HCT116 (cell line): ENCODE results near the gene ACTN3. TPM values are rescaled to one million over a fixed set of nuclear protein-coding genes. Genes with fewer than 3 reads are reported as not detected.
"Not testable (repeated sequence)": the region's sequence is repeated elsewhere in the genome, so short reads cannot be mapped to it uniquely, and the experiment has no call there.

ENCODE experiments used
- ATAC-seq: fragments of 200-7000 bp; cut with Tn5 transposase; 2 replicates; pipeline ENCODE4 v1.9.1; 2020; ENCODE audit warnings: mild to moderate bottlenecking, moderate library complexity
- BruUV-seq: library from RNA; stranded (reverse); fragments of 400-500 nt; replicated peaks from 2 replicates; lab custom pipeline; 2021; lab: Mats Ljungman, UMichigan
- CTCF ChIA-PET: fragments of 300-600 bp; sonication (Branson Sonifier 250); formaldehyde crosslinking; loops from one replicate; lab custom pipeline; 2021; ENCODE audit warnings: antibody characterized with exemption; lab: Charles Lee
- POLR2A ChIA-PET: fragments of 300-600, 350-600 bp; sonication (Branson Sonifier 250); formaldehyde crosslinking; loops from one replicate; lab custom pipeline; 2021; ENCODE audit warnings: antibody characterized with exemption; lab: Charles Lee
- RAD21 ChIA-PET, 2 experiments: fragments of 300-600 bp; sonication (Branson Sonifier 250); formaldehyde crosslinking; loops; one replicate each; lab custom pipeline; 2023; ENCODE audit warnings: low total read pairs in 2 of 2; ENCODE audit not compliant: uncharacterized antibody in 2 of 2, unreplicated experiment in 2 of 2, low non-redundant PET in 1 of 2; lab: Charles Lee
- DNase-seq: peaks from one replicate; pipeline ENCODE4 v3.0.0-alpha.2; 2010; ENCODE audit warnings: low read depth, low spot score
- H2AFZ ChIP-seq: fragments of 200-600 bp; shearing (Covaris generic), sonication (generic); 2 replicates; pipeline ENCODE4 v1.6.1; 2017; ENCODE audit warnings: low read depth, mixed run types, mixed read lengths, antibody characterized with exemption, low read length; ENCODE audit not compliant: poor library complexity, severe bottlenecking
- H3K27ac ChIP-seq: 2 replicates; pipeline ENCODE4 v1.5.1; 2012; ENCODE audit warnings: low read depth, low read length
- H3K27me3 ChIP-seq: fragments of 200-600 bp; sonication (generic); 2 replicates; pipeline ENCODE4 v1.6.1; 2016; ENCODE audit warnings: mixed run types, low read length, mixed read lengths; ENCODE audit not compliant: insufficient read depth
- H3K36me3 ChIP-seq, 2 experiments: fragments of 200-500 bp in 1 of 2; fragments of 200-600 bp in 1 of 2; sonication (Bioruptor generic) in 1 of 2; sonication (generic) in 1 of 2; 2 replicates each; pipeline versions ENCODE4 v1.5.1 to v1.6.1; 2014 to 2016; ENCODE audit warnings: low read length in 2 of 2, inconsistent platforms in 1 of 2, mixed read lengths in 1 of 2, mixed run types in 1 of 2; ENCODE audit not compliant: insufficient read depth in 2 of 2, control insufficient read depth in 1 of 2
- H3K4me1 ChIP-seq, 2 experiments: fragments of 200-600 bp in 1 of 2; sonication (generic) in 1 of 2; 2 replicates each; pipeline versions ENCODE4 v1.5.1 to v1.6.1; 2012 to 2017; ENCODE audit warnings: low read length in 2 of 2, inconsistent platforms in 1 of 2, mild to moderate bottlenecking in 1 of 2, mixed read lengths in 1 of 2, mixed run types in 1 of 2, moderate library complexity in 1 of 2; ENCODE audit not compliant: insufficient read depth in 2 of 2, control insufficient read depth in 1 of 2
- H3K4me2 ChIP-seq: fragments of 200-600 bp; sonication (generic); 2 replicates; pipeline ENCODE4 v1.6.1; 2017; ENCODE audit warnings: mixed run types, low read length, mixed read lengths
- H3K4me3 ChIP-seq, 2 experiments: fragments of 200-600 bp in 1 of 2; sonication (generic) in 1 of 2; replicated peaks in 1 of 2; 2 replicates each; pipeline ENCODE4 v1.5.1; 2011 to 2016; ENCODE audit warnings: low read length in 2 of 2, control low read depth in 1 of 2, low read depth in 1 of 2, mild to moderate bottlenecking in 1 of 2, mixed read lengths in 1 of 2, mixed run types in 1 of 2
- H3K79me2 ChIP-seq: fragments of 200-600 bp; sonication (generic); 2 replicates; pipeline ENCODE4 v1.6.1; 2017; ENCODE audit warnings: mild to moderate bottlenecking, mixed run types, low read length, moderate library complexity, mixed read lengths; ENCODE audit not compliant: insufficient read depth
- H3K9ac ChIP-seq: fragments of 200-600 bp; sonication (generic); 2 replicates; pipeline ENCODE4 v1.6.1; 2016; ENCODE audit warnings: low read length, mixed read lengths
- H3K9me2 ChIP-seq: fragments of 200-600 bp; sonication (generic), shearing (Covaris generic); 2 replicates; pipeline ENCODE4 v1.6.1; 2017; ENCODE audit warnings: mixed run types, mild to moderate bottlenecking, moderate library complexity; ENCODE audit not compliant: insufficient read depth
- H3K9me3 ChIP-seq, 2 experiments: fragments of 200-500 bp in 1 of 2; fragments of 200-600 bp in 1 of 2; sonication (Bioruptor generic) in 1 of 2; sonication (generic) in 1 of 2; 2 replicates each; pipeline ENCODE4 v1.6.1; 2014 to 2017; ENCODE audit warnings: low read length in 2 of 2, mixed read lengths in 2 of 2, inconsistent platforms in 1 of 2, low read depth in 1 of 2, mild to moderate bottlenecking in 1 of 2, mixed run types in 1 of 2, moderate library complexity in 1 of 2; ENCODE audit not compliant: control insufficient read depth in 1 of 2, insufficient read depth in 1 of 2
- H4K20me1 ChIP-seq: fragments of 200-600 bp; sonication (generic), shearing (Covaris generic); 2 replicates; pipeline ENCODE4 v1.6.1; 2017; ENCODE audit warnings: mixed run types, mild to moderate bottlenecking, moderate library complexity; ENCODE audit not compliant: insufficient read depth
- CBX3 ChIP-seq: IDR thresholded peaks from 2 replicates; pipeline ENCODE4 v1.6.1; 2012; ENCODE audit warnings: low read depth
- EGR1 ChIP-seq: IDR thresholded peaks from 2 replicates; pipeline ENCODE4 v1.6.1; 2012; ENCODE audit warnings: low read depth
- POLR2A ChIP-seq: IDR thresholded peaks from 2 replicates; pipeline ENCODE4 v1.7.0; 2011; ENCODE audit warnings: borderline replicate concordance; ENCODE audit not compliant: insufficient read depth, insufficient read length; ENCODE audit errors: extremely low read depth
- SP1 ChIP-seq: IDR thresholded peaks from 2 replicates; pipeline ENCODE4 v1.6.1; 2012; ENCODE audit warnings: low read depth
- TCF7L2 ChIP-seq: IDR thresholded peaks from 2 replicates; pipeline ENCODE4 v1.7.0; 2011; ENCODE audit warnings: borderline replicate concordance, inconsistent platforms; ENCODE audit not compliant: insufficient read depth, insufficient read length; ENCODE audit errors: extremely low read depth
- intact Hi-C: fragments of 100-400 bp; cut with micrococcal nuclease; formaldehyde crosslinking; loops from 2 replicates; pipeline ENCODE4 v1.10.0; 2022
- total RNA-seq: library from RNA; stranded (reverse); gene quantifications from one replicate; pipeline ENCODE4 v1.2.1, GENCODE V29; 2021; ENCODE audit not compliant: unreplicated experiment
- TF ChIP-seq, protein P1 (sequence below), 3 experiments: fragments of 200-600 bp in 1 of 3; sonication (generic) in 1 of 3; IDR thresholded peaks in 2 of 3; conservative IDR thresholded peaks in 1 of 3; 2 replicates each; pipeline ENCODE4 v1.5.1; 2012 to 2017; ENCODE audit warnings: low read depth in 2 of 3, low read length in 2 of 3, antibody characterized with exemption in 1 of 3, borderline replicate concordance in 1 of 3, control low read depth in 1 of 3, mild to moderate bottlenecking in 1 of 3, mixed read lengths in 1 of 3, mixed run types in 1 of 3, moderate library complexity in 1 of 3; ENCODE audit not compliant: insufficient read depth in 1 of 3

ACTN3 gene
- total RNA-seq, 1 experiment from 2014 or later = not detected

DNA sequence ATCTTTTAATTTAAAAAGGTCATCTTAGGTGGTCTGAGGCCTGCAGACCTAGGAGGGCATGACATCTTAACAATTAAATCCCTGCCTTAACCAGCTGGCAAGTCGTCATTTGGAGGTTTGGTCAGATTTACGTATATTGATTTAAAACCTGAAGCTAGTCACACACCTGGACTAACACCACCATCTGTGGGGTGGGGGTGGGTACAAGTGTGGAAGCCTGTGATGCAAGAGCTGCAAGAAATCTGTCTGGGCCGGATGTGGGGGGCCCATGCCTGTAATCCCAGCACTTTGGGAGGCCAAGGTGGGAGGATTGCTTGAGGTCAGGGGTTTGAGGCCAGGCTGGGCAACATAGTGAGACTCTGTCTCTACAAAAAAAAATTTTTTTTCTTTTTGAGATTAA is 34.6 kb downstream of the ACTN3 start:
- Histone ChIP-seq H3K4me3 (no peak overlapping the region), H3K79me2 (no peaks in the 10 kb centered on the region), H3K4me1 (0 out of 4 replicates have a peak, but pooled peaks cover 0 to 3% of the 10 kb centered on the region in 2 experiments), H3K27me3 (no peaks in the 10 kb centered on the region), H3K9me3 (0 out of 4 replicates have a peak, but pooled peaks cover 0 to 3% of the 10 kb centered on the region in 2 experiments), H3K36me3 (no peaks in the 10 kb centered on the region), H3K27ac (no peak overlapping the region), H3K9me2 (no peaks in the 10 kb centered on the region), H3K9ac (no peak overlapping the region), H2AFZ (no peak overlapping the region), H4K20me1 (no peaks in the 10 kb centered on the region), H3K4me2 (no peak overlapping the region)
- ChIA-PET CTCF (no interaction called here), POLR2A (no interaction called here), RAD21 (no interaction called here)
- TF ChIP-seq SP1 = no peak
- no peak for TF ChIP-seq TCF7L2
- TF ChIP-seq POLR2A = no peak
- no peak for TF ChIP-seq EGR1
- TF ChIP-seq, protein P1, sequence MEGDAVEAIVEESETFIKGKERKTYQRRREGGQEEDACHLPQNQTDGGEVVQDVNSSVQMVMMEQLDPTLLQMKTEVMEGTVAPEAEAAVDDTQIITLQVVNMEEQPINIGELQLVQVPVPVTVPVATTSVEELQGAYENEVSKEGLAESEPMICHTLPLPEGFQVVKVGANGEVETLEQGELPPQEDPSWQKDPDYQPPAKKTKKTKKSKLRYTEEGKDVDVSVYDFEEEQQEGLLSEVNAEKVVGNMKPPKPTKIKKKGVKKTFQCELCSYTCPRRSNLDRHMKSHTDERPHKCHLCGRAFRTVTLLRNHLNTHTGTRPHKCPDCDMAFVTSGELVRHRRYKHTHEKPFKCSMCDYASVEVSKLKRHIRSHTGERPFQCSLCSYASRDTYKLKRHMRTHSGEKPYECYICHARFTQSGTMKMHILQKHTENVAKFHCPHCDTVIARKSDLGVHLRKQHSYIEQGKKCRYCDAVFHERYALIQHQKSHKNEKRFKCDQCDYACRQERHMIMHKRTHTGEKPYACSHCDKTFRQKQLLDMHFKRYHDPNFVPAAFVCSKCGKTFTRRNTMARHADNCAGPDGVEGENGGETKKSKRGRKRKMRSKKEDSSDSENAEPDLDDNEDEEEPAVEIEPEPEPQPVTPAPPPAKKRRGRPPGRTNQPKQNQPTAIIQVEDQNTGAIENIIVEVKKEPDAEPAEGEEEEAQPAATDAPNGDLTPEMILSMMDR (IDR thresholded peaks at IDR 0.05 in 2 of 3, conservative IDR thresholded peaks at IDR 0.05 in 1 of 3; ENCODE audit: borderline replicate concordance in 1 of 3, insufficient read depth in 1 of 3, low read depth in 2 of 3, low read length in 2 of 3) = no peak
- no peak for ATAC-seq
- intact Hi-C loops = no loop called here
- BruUV-seq = no TSS peak
- no peak for DNase-seq

DNA sequence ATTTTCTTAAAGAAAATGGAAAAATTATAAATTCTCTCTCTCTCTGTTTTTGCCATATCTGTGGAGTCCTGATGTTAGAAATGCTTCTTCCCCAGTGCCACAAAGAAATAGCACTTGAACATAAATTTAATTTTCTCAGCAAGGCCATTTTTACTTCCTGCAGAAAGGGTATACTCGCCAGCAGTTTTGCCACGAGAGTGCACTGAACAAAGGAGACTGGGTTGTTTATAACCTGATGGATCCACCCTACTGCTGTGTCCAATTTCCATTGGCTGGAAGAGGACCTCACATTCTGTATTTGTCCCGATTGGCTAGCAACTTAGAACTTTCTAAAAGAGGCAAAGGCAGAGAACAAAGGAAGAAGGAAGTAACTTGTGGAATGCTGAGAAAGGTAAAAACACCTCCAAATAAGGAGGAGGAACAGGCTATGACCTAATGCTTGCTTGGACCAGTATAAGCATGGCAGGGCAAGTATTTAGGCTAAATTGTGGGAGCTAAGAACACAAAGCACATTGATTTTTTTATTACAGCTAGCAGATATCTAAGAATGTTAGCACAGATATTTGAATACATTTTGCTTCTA is 36.0 kb downstream of the ACTN3 start:
- H4K20me1 ChIP-seq, H3K9me3 ChIP-seq, H3K4me2 ChIP-seq, H3K36me3 ChIP-seq, H3K79me2 ChIP-seq, H3K27ac ChIP-seq, ATAC-seq, RAD21 ChIA-PET, POLR2A ChIA-PET, H3K4me1 ChIP-seq, H3K4me3 ChIP-seq, BruUV-seq, H3K9me2 ChIP-seq, CTCF ChIA-PET, H3K27me3 ChIP-seq, intact Hi-C loops, H2AFZ ChIP-seq, H3K9ac ChIP-seq, DNase-seq: not testable (repeated sequence)
- peak; percentile 38; the same call in 1 of the 2 replicates for TF ChIP-seq CBX3

DNA sequence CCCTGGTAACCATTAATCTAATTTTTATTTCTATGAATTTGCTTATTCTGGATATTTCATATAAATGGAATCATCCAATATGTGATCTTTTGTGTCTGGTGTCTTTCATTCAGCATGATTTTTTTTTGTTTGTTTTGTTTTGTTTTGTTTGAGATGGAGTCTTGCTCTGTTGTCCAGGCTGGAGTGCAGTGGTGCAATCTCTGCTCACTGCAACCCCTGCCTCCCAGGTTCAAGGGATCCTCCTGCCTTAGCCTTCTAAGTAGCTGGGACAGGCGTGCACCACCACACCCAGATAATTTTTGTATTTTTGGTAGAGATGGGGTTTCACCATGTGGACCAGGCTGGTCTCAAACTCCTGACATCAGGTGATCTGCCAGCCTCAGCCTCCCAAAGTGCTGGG is 38.7 kb downstream of the ACTN3 start:
- H3K27ac ChIP-seq, H4K20me1 ChIP-seq, H3K9me3 ChIP-seq, RAD21 ChIA-PET, DNase-seq, H3K36me3 ChIP-seq, H3K9ac ChIP-seq, POLR2A ChIA-PET, ATAC-seq, BruUV-seq, intact Hi-C loops, H2AFZ ChIP-seq, H3K27me3 ChIP-seq, H3K4me2 ChIP-seq, H3K9me2 ChIP-seq, CTCF ChIA-PET, H3K4me1 ChIP-seq, H3K4me3 ChIP-seq, H3K79me2 ChIP-seq: not testable (repeated sequence)
